HG03575 (cell line): Measurements from ENCODE around the gene ZNF785.
"Not testable (repeated sequence)": the region's sequence is repeated elsewhere in the genome, so short reads cannot be mapped to it uniquely, and the experiment has no call there.

Experiments used
- ATAC-seq: cut with Tn5 transposase; IDR thresholded peaks from one replicate; pipeline ENCODE4 v1.9.1; 2021; ENCODE audit not compliant: unreplicated experiment, insufficient number of reproducible peaks, low FRiP score; ENCODE audit errors: extremely low read depth

Gene ZNF785

GRCh38 chr16:30548416-30549253 lies 36.9 kb downstream of the ZNF785 start:
- ATAC-seq = no peak

- no peak for ATAC-seq
These were observed 39.4 kb downstream of the ZNF785 start for GRCh38 chr16:30546115-30546514.

GRCh38 chr16:30543067-30543466 lies 42.4 kb downstream of the ZNF785 start:
- no peak for ATAC-seq

- no peak for ATAC-seq
These were observed 43.8 kb downstream of the ZNF785 start for GRCh38 chr16:30541502-30542329.

- not testable (repeated sequence) for ATAC-seq
These were observed 44.5 kb downstream of the ZNF785 start for GRCh38 chr16:30540916-30541464.

- ATAC-seq = not testable (repeated sequence)
These were observed 45.4 kb downstream of the ZNF785 start for GRCh38 chr16:30539986-30540526.

GRCh38 chr16:30539000-30539964 lies 46.2 kb downstream of the ZNF785 start:
- ATAC-seq = no peak

GRCh38 chr16:30536391-30537024 lies 49.0 kb downstream of the ZNF785 start:
- ATAC-seq = not testable (repeated sequence)

- no peak for ATAC-seq
These were observed 49.7 kb downstream of the ZNF785 start for GRCh38 chr16:30535777-30536190.

GRCh38 chr16:30535106-30535776 lies 50.3 kb downstream of the ZNF785 start:
- ATAC-seq = no peak

- no peak for ATAC-seq
These were observed 51.0 kb downstream of the ZNF785 start, which contains the start of gene ZNF747 for GRCh38 chr16:30534368-30535105. Gene ZNF747, minus strand, starts transcription at chr16:30534858. Its CDS starts 179 bp downstream, at chr16:30534679.

GRCh38 chr16:30533748-30534367 lies 51.6 kb downstream of the ZNF785 start:
- ATAC-seq = no peak

GRCh38 chr16:30533146-30533522 lies 52.4 kb downstream of the ZNF785 start:
- no peak for ATAC-seq

GRCh38 chr16:30532285-30533145 lies 53.0 kb downstream of the ZNF785 start:
- ATAC-seq = no peak
